ENCODE measurements around the gene IL12RB1. TPM values are rescaled to one million over a fixed set of nuclear protein-coding genes. Genes with fewer than 3 reads are reported as not detected.
"Not testable (repeated sequence)": the region's sequence is repeated elsewhere in the genome, so short reads cannot be mapped to it uniquely, and the experiment has no call there.

IL12RB1 gene
- total RNA-seq, 4 donors from 2014 or later = 1.0 to 4.8 (median 1.9) TPM

DNA sequence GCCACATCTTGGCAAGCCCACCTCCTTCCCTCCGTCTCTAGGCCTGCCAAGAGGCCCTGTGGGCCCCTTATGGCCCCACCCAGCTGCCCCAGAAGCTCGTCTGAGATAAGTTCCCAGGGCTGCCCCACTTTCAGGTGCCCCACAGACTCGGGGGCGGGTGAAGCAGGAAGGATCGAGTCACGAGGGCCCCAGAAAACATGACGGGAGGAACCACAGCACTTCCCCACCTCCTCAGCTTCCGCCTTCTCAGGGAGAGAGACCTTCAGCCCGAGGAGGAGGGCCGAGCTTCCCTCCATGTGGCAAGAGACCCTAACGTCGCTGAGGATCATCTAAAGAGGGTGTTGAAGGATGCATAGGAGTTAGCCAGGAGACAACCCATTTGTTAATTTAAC is 4.5 kb upstream of the IL12RB1 start:
- peak overlapping the region in 3 of 4 donors; percentile 76 to 91 (median 80) for H3K27ac ChIP-seq
- H3K4me1 ChIP-seq = peaks cover 0 to 29% (median 19%) of the 10 kb centered on the region in 4 donors
- H3K27me3 ChIP-seq = no peaks in the 10 kb centered on the region
- no peak overlapping the region for H3K4me3 ChIP-seq
- no peaks in the 10 kb centered on the region for H3K9me3 ChIP-seq
- peak in 1 of 2 donors; percentile 49 for TF ChIP-seq EP300 (IDR thresholded peaks at IDR 0.05)
- TF ChIP-seq, protein P1, sequence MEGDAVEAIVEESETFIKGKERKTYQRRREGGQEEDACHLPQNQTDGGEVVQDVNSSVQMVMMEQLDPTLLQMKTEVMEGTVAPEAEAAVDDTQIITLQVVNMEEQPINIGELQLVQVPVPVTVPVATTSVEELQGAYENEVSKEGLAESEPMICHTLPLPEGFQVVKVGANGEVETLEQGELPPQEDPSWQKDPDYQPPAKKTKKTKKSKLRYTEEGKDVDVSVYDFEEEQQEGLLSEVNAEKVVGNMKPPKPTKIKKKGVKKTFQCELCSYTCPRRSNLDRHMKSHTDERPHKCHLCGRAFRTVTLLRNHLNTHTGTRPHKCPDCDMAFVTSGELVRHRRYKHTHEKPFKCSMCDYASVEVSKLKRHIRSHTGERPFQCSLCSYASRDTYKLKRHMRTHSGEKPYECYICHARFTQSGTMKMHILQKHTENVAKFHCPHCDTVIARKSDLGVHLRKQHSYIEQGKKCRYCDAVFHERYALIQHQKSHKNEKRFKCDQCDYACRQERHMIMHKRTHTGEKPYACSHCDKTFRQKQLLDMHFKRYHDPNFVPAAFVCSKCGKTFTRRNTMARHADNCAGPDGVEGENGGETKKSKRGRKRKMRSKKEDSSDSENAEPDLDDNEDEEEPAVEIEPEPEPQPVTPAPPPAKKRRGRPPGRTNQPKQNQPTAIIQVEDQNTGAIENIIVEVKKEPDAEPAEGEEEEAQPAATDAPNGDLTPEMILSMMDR (IDR thresholded peaks at IDR 0.05) = no peak
- 41 to 70% methylated on average over 12 of the region's 12 CpGs for WGBS, 2 donors
- peak in 1 of 2 donors; percentile 53 for DNase-seq (ENCODE audit: low spot score in 2 of 2)
- no peaks in the 10 kb centered on the region for H3K36me3 ChIP-seq

DNA sequence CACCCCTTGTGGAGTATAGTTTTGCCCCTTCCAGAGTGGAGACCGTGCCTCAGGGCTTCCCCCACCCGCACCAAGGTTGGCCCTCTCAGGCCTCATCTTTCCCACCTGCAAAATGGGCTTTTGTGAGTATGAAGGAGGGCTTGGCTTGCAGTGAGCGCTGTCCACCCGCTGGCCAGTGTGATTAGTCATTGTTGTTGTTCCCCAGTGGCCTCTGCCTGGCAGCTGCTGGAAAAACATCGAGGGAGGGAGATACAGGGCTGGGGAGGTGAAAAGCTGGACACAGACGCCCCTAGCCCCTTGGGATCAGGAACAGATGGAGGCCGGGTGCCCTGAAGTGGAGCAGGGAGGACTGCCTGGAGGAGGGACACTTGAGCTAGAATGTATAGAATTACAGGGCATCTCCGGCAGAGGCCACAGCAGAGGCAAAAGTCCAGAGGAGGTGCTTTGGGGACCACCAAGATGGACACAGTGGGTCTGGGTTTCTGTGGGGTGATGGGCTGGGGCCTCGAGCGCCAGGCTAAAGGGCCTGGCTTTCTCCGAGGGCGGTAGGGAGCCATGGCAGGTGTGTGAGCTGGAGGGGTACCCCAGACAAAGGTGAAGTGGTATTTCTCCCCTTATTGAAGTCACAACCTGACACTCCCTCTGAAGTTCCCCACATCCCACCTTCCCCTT is 3.9 kb upstream of the IL12RB1 start:
- WGBS, 2 donors = 55 to 58% methylated on average over 10 to 12 of the region's 12 CpGs
- no peaks in the 10 kb centered on the region for H3K27me3 ChIP-seq
- DNase-seq (ENCODE audit: low spot score in 2 of 2) = no peak

DNA sequence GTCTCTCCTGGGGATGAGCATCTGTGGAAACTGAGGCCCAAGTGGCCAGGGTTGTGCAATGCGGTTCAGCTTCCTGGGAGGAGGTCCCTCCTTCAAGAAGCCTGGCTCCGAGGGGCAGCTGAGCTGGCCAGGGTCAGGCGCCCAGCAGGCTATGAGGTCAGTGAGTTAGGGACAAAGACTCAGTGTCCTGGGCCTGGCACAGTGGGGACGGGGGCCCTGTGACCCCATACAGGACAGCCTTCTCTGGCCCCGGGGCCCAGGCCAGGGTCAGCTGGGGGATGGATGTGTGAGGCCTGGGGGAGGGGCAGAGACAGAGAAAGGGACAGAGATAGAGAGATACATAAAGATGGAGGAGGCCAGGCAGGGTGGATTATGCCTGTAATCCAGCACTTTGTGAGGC is 3.0 kb upstream of the IL12RB1 start:
- Histone ChIP-seq H3K4me1 (peaks cover 0 to 29% (median 19%) of the 10 kb centered on the region in 4 donors), H3K4me3 (no peak overlapping the region), H3K36me3 (no peaks in the 10 kb centered on the region), H3K27ac (peak overlapping the region; percentile 5 to 91 (median 78)), H3K27me3 (no peaks in the 10 kb centered on the region), H3K9me3 (no peaks in the 10 kb centered on the region)
- TF ChIP-seq, protein P1 (IDR thresholded peaks at IDR 0.05) = no peak
- TF ChIP-seq POLR2A (IDR thresholded peaks at IDR 0.05) = no peak
- TF ChIP-seq EP300 (IDR thresholded peaks at IDR 0.05) = no peak
- WGBS, 2 donors = 53 to 65% methylated on average over 5 of the region's 5 CpGs
- no peak for DNase-seq (ENCODE audit: low spot score in 2 of 2)

More for the DNA sequence above, 3.9 kb upstream of the IL12RB1 start:
- Histone ChIP-seq H3K4me3 (no peak overlapping the region), H3K27ac (peak overlapping the region; percentile 5 to 91 (median 78)), H3K9me3 (no peaks in the 10 kb centered on the region), H3K36me3 (no peaks in the 10 kb centered on the region), H3K4me1 (peaks cover 0 to 29% (median 19%) of the 10 kb centered on the region in 4 donors)
- TF ChIP-seq, protein P1 (IDR thresholded peaks at IDR 0.05) = no peak
- no peak for TF ChIP-seq POLR2A (IDR thresholded peaks at IDR 0.05)
- no peak for TF ChIP-seq EP300 (IDR thresholded peaks at IDR 0.05)

DNA sequence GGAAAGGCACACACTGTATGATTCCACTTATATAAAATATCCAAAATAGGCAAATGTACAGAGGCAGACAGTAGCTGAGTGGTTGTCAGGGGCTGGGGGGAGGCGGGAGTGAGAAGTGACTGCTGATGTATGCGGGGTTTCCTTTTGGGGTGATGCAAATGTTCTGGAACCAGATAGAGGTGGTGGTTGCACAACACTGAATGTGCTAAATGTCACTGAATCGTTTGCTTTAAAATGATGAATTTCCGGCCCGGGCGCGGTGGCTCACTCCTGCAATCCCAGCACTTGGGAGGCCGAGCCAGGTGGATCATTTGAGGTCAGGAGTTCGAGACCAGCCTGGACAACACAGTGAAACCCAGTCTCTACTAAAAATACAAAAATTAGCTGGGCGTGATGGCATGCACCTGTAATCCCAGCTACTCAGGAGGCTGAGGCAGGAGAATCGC is 2.4 kb upstream of the IL12RB1 start:
- peak in 1 of 2 donors; percentile 49 for TF ChIP-seq EP300 (IDR thresholded peaks at IDR 0.05)
- DNase-seq (ENCODE audit: low spot score in 2 of 2) = peak in 1 of 2 donors; percentile 56
- H3K36me3 ChIP-seq, H3K27me3 ChIP-seq, H3K4me3 ChIP-seq, H3K9me3 ChIP-seq: not testable (repeated sequence)
- Histone ChIP-seq H3K4me1 (peaks cover 0 to 29% (median 19%) of the 10 kb centered on the region in 4 donors), H3K27ac (peak overlapping the region in 3 of 4 donors; percentile 76 to 91 (median 80))
- WGBS, 2 donors = 42 to 50% methylated on average over 11 of the region's 11 CpGs

DNA sequence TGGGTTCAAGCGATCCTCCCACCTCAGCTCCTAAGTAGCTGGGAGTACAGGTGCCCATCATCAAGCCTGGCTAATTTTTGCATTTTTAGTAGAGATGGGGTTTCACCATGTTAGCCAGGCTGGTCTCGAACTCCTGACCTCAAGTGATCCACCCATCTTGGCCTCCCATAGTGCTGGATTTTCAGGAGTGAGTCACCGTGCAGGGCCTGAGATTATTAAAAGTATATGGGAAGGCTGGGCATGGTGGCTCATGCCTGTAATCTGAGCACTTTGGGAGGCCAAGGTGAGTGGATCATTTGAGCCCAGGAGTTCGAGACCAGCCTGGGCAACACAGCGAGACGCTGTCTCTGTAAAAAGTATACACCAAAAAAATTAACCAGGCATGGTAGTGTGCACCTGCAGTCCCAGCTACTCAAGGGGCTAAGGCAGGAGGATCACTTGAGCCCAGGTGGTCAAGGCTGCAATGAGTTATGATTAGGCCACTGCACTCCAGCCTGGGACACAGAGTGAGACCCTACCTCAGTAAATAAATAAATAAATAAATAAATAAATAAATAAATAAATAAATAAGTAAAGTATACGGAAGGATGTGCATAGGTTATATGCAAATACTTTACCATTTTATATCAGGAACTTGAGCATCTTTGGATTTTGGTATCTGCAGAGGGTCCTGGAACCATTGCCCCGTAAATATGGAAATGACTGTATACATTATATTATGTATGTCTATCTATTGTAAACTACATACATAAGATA is 854 bp downstream of the IL12RB1 start:
- TF ChIP-seq POLR2A (IDR thresholded peaks at IDR 0.05) (no peak), EP300 (IDR thresholded peaks at IDR 0.05) (no peak)
- TF ChIP-seq, protein P1 (IDR thresholded peaks at IDR 0.05) = no peak
- peaks cover 0 to 23% (median 16%) of the 10 kb centered on the region in 4 donors for H3K4me1 ChIP-seq
- DNase-seq (ENCODE audit: low spot score in 2 of 2) = no peak
- 80 to 82% methylated on average over 8 of the region's 8 CpGs for WGBS, 2 donors
- no peak overlapping the region for H3K27ac ChIP-seq
- no peaks in the 10 kb centered on the region for H3K9me3 ChIP-seq
- no peaks in the 10 kb centered on the region for H3K27me3 ChIP-seq
- peak overlapping the region in 1 of 4 donors; percentile 42 for H3K4me3 ChIP-seq
- no peaks in the 10 kb centered on the region for H3K36me3 ChIP-seq
